A673 (cell line): ENCODE results near the gene PRKAG2. TPM values are rescaled to one million over a fixed set of nuclear protein-coding genes. Genes with fewer than 3 reads are reported as not detected.

Experiments
- BruUV-seq: library from RNA; stranded (reverse); fragments of 400-500 nt; replicated peaks from 2 replicates; lab custom pipeline; 2021; lab: Mats Ljungman, UMichigan
- CTCF ChIA-PET: fragments of 300-600 bp; sonication (Branson Sonifier 250); formaldehyde crosslinking; loops from one replicate; lab custom pipeline; 2022; ENCODE audit warnings: antibody characterized with exemption; lab: Charles Lee
- POLR2A ChIA-PET: fragments of 300-600 bp; sonication (Branson Sonifier 250); formaldehyde crosslinking; loops from one replicate; lab custom pipeline; 2022; ENCODE audit warnings: antibody characterized with exemption; ENCODE audit not compliant: low non-redundant PET; lab: Charles Lee
- DNase-seq: peaks from one replicate; pipeline ENCODE4 v3.0.0-alpha.2; 2015; ENCODE audit warnings: low spot score
- H3K27ac ChIP-seq: fragments of 200-600 bp; sonication (generic); 2 replicates; pipeline ENCODE4 v1.5.1; 2016; ENCODE audit warnings: mixed run types, low read depth, mild to moderate bottlenecking, mixed read lengths, antibody characterized with exemption, low read length; ENCODE audit not compliant: poor library complexity, severe bottlenecking
- H3K27me3 ChIP-seq: fragments of 200-600 bp; sonication (generic); replicated peaks from 2 replicates; pipeline ENCODE4 v1.6.1; 2017; ENCODE audit warnings: mixed run types, low read depth, mild to moderate bottlenecking, mixed read lengths, antibody characterized with exemption, low read length; ENCODE audit not compliant: insufficient read depth, poor library complexity
- H3K36me3 ChIP-seq: fragments of 200-600 bp; sonication (generic); 2 replicates; pipeline ENCODE4 v1.6.1; 2016; ENCODE audit warnings: mixed run types, mild to moderate bottlenecking, mixed read lengths, antibody characterized with exemption, low read length; ENCODE audit not compliant: insufficient read depth, poor library complexity, severe bottlenecking
- H3K4me1 ChIP-seq: fragments of 200-600 bp; sonication (generic); 2 replicates; pipeline ENCODE4 v1.6.1; 2017; ENCODE audit warnings: mixed run types, mild to moderate bottlenecking, mixed read lengths, antibody characterized with exemption, low read length; ENCODE audit not compliant: insufficient read depth, poor library complexity, severe bottlenecking
- H3K4me3 ChIP-seq: fragments of 200-600 bp; sonication (generic); 2 replicates; pipeline ENCODE4 v1.5.1; 2016; ENCODE audit warnings: low read depth, mixed run types, mild to moderate bottlenecking, mixed read lengths, low read length; ENCODE audit not compliant: poor library complexity, severe bottlenecking
- H3K9me3 ChIP-seq: fragments of 200-600 bp; sonication (generic); 2 replicates; pipeline ENCODE4 v1.6.1; 2016; ENCODE audit warnings: mixed run types, low read depth, mild to moderate bottlenecking, mixed read lengths, antibody characterized with exemption, low read length; ENCODE audit not compliant: poor library complexity, severe bottlenecking
- EZH2 ChIP-seq: fragments of 200-600 bp; sonication (generic); IDR thresholded peaks from 2 replicates; pipeline ENCODE4 v1.6.1; 2017; ENCODE audit warnings: borderline replicate concordance, low read depth, mild to moderate bottlenecking, mixed read lengths, antibody characterized with exemption, low read length; ENCODE audit not compliant: poor library complexity, severe bottlenecking
- intact Hi-C: fragments of 100-400 bp; cut with micrococcal nuclease; formaldehyde crosslinking; loops from one replicate; pipeline ENCODE4 v1.10.0; 2022; ENCODE audit not compliant: unreplicated experiment
- total RNA-seq: library from RNA; stranded (reverse); gene quantifications from 2 replicates; pipeline ENCODE4 v1.2.3, GENCODE V29; 2021
- TF ChIP-seq, protein P1 (sequence below): fragments of 300-800, 200-600 bp; sonication (generic); conservative IDR thresholded peaks from 2 replicates; pipeline ENCODE4 v1.5.1; 2017; ENCODE audit warnings: low read depth, mild to moderate bottlenecking, antibody characterized with exemption, low read length, moderate library complexity, mixed read lengths

The PRKAG2 gene
- total RNA-seq, 1 experiment from 2014 or later, result 11.6 TPM

DNA sequence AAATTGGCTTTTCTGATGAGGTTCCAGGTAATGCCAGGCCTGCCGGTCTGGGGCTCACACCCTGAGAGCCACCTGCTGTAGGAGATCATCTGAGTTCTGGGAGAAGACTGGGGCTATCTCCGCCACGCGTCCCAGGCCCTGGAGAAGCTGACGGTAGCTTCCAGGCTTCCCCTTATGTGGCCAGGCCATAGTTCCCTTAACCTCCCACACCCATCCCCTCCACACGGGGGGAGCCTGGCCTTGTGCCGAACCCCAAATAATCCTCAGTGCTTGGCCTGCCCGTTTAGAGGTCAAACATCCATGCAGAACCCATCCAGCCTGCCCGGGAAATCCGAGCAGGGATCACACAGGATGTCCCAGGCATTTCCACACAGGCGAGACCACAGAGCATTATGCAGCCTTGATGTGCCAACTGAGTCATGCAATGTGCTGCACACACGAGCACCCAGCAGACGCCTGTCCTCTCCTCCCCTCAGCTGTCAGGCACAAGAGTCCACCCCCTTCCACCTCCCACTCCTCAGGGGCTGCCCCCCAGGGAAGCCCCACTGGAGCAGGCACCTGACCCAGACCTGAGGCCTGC lies 176.2 kb downstream of the PRKAG2 start:
- no peak overlapping the region for H3K4me3 ChIP-seq
- DNase-seq, result no peak
- BruUV-seq, result no TSS peak
- H3K36me3 ChIP-seq, result no peaks in the 10 kb centered on the region
- ChIA-PET POLR2A (no interaction called here), CTCF (no interaction called here)
- TF ChIP-seq, protein P1, sequence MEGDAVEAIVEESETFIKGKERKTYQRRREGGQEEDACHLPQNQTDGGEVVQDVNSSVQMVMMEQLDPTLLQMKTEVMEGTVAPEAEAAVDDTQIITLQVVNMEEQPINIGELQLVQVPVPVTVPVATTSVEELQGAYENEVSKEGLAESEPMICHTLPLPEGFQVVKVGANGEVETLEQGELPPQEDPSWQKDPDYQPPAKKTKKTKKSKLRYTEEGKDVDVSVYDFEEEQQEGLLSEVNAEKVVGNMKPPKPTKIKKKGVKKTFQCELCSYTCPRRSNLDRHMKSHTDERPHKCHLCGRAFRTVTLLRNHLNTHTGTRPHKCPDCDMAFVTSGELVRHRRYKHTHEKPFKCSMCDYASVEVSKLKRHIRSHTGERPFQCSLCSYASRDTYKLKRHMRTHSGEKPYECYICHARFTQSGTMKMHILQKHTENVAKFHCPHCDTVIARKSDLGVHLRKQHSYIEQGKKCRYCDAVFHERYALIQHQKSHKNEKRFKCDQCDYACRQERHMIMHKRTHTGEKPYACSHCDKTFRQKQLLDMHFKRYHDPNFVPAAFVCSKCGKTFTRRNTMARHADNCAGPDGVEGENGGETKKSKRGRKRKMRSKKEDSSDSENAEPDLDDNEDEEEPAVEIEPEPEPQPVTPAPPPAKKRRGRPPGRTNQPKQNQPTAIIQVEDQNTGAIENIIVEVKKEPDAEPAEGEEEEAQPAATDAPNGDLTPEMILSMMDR, result no peak
- TF ChIP-seq EZH2, result no peak
- intact Hi-C loops, result no loop called here
- H3K4me1 ChIP-seq, result peaks cover under 1% of the 10 kb centered on the region
- H3K27ac ChIP-seq, result no peak overlapping the region
- no peaks in the 10 kb centered on the region for H3K9me3 ChIP-seq
- H3K27me3 ChIP-seq, result no peaks in the 10 kb centered on the region

DNA sequence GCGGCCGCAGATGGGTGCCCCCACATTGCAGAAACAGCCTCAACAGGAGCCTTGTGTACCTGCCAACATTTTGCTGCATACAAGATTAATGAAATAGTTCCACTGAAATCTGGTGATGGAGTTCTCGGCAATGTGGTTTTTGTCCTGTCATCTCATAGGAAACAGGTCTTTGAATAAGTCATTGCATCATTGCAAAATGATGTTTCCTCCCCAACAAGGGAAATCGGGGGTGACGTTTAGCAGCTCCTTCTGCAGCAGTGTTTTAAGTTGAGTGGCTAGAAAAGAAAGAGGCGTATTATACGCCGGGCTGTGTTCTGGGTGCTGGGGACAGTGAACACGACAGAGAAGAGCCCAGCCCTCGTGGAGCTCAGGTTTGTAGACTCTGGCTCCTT lies 177.0 kb downstream of the PRKAG2 start:
- no peaks in the 10 kb centered on the region for H3K4me1 ChIP-seq
- intact Hi-C loops, result no loop called here
- CTCF ChIA-PET, result no interaction called here
- no peaks in the 10 kb centered on the region for H3K9me3 ChIP-seq
- no TSS peak for BruUV-seq
- no peaks in the 10 kb centered on the region for H3K27me3 ChIP-seq
- TF ChIP-seq, protein P1, result no peak
- no peak for TF ChIP-seq EZH2
- DNase-seq, result no peak
- no peak overlapping the region for H3K4me3 ChIP-seq
- no peaks in the 10 kb centered on the region for H3K36me3 ChIP-seq
- POLR2A ChIA-PET, result no interaction called here
- H3K27ac ChIP-seq, result no peak overlapping the region

DNA sequence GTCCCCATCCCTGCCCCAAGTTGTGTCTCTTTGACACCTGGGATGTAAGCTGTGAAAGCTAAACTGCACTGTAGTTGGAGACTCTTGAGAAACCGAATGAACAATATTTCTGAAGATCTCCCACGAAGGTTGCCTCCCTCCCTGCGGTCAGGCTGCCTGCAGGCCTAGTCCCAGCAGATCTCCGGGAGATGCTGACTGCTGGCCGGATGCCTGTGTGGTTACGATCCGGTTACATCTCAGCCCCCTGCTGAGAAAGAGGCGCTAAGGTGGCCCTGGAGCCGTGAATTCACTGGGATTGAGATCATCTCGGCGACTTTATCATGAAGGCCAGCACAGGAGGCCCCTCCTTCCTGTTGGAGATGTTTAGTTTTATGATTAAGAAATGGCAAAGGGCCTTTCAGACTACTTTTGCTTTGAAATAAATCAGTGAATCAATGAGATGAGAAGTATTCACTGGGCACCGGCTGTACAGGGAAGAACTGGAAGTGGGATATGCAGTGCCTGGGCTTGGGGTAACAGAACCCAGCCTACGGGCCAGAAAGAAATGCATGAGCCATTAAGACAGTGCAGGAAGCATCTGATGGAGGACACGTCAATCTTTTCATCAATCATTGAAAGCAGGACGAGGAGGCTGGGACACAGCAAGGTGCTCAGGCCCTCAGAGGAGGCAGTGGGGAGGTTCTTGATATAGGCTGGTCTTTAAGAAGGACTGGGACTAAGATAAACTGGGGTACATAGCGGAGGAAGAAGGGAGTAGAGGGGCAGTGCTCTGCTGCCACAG lies 177.6 kb downstream of the PRKAG2 start:
- no peak for TF ChIP-seq EZH2
- TF ChIP-seq, protein P1, result no peak
- Histone ChIP-seq H3K27ac (no peak overlapping the region), H3K36me3 (no peaks in the 10 kb centered on the region), H3K9me3 (no peaks in the 10 kb centered on the region), H3K27me3 (no peaks in the 10 kb centered on the region), H3K4me1 (no peaks in the 10 kb centered on the region), H3K4me3 (no peak overlapping the region)
- intact Hi-C loops, result no loop called here
- no TSS peak for BruUV-seq
- no peak for DNase-seq
- POLR2A ChIA-PET, result no interaction called here
- CTCF ChIA-PET, result no interaction called here
